ENCODE data around the gene LSAMP.

- no peak for TF ChIP-seq CTCF (conservative IDR thresholded peaks at IDR 0.05; ENCODE audit: low read depth, low read length)
- TF ChIP-seq EZH2phosphoT487 (IDR thresholded peaks at IDR 0.05; ENCODE audit: borderline replicate concordance, low read length) = no peak
- no peak for TF ChIP-seq EZH2 (IDR thresholded peaks at IDR 0.05; ENCODE audit: low read length, unreplicated experiment)
Observed at GRCh38 chr3:116444819-116445310, 422 bp downstream of the LSAMP start.

All from PC-3 (cell line).